Neuronal stem cell (in vitro differentiated cells): ENCODE results near the gene CRYBB3. TPM values are rescaled to one million over a fixed set of nuclear protein-coding genes. Genes with fewer than 3 reads are reported as not detected.

ENCODE experiments used
- DNase-seq: peaks from one replicate; pipeline ENCODE4 v3.0.0-alpha.2; 2013; ENCODE audit warnings: low spot score
- H2AFZ ChIP-seq: one replicate; pipeline ENCODE4 v1.6.1; 2013; ENCODE audit warnings: mild to moderate bottlenecking, low read length, inconsistent platforms
- H2AK5ac ChIP-seq: 2 replicates; pipeline ENCODE4 v1.6.1; 2013; ENCODE audit warnings: low read depth, mild to moderate bottlenecking, inconsistent platforms, low read length, moderate library complexity, mixed read lengths
- H2BK120ac ChIP-seq: 2 replicates; pipeline ENCODE4 v1.6.1; 2013; ENCODE audit warnings: low read depth, mild to moderate bottlenecking, inconsistent platforms, low read length, moderate library complexity, mixed read lengths
- H2BK12ac ChIP-seq: one replicate; pipeline ENCODE4 v1.6.1; 2013; ENCODE audit warnings: low read length, inconsistent platforms
- H2BK15ac ChIP-seq: 2 replicates; pipeline ENCODE4 v1.6.1; 2013; ENCODE audit warnings: mild to moderate bottlenecking, low read length, inconsistent platforms, mixed read lengths
- H2BK5ac ChIP-seq: one replicate; pipeline ENCODE4 v1.6.1; 2013; ENCODE audit warnings: inconsistent platforms, mild to moderate bottlenecking, low read length, moderate library complexity
- H3K14ac ChIP-seq: one replicate; pipeline ENCODE4 v1.6.1; 2013; ENCODE audit warnings: low read length, inconsistent platforms
- H3K18ac ChIP-seq: 2 replicates; pipeline ENCODE4 v1.6.1; 2013; ENCODE audit warnings: low read length, inconsistent platforms
- H3K23ac ChIP-seq: 2 replicates; pipeline ENCODE4 v1.6.1; 2013; ENCODE audit warnings: low read depth, mild to moderate bottlenecking, mixed read lengths, low read length, inconsistent platforms; ENCODE audit not compliant: poor library complexity
- H3K27ac ChIP-seq: replicated peaks from 3 replicates; pipeline ENCODE4 v1.5.1; 2013; ENCODE audit warnings: low read length, inconsistent platforms
- H3K27me3 ChIP-seq, 3 experiments: 2 replicates each; pipeline ENCODE4 v1.6.1; 2013; ENCODE audit warnings: low read length in 3 of 3, mild to moderate bottlenecking in 2 of 3, inconsistent platforms in 1 of 3, low read depth in 1 of 3, mixed read lengths in 1 of 3, moderate library complexity in 1 of 3; ENCODE audit not compliant: control insufficient read depth in 3 of 3, insufficient read depth in 3 of 3
- H3K36me3 ChIP-seq, 2 donors: replicated peaks in 1 of 2; 2 replicates each; pipeline ENCODE4 v1.6.1; 2013; ENCODE audit warnings: low read length in 2 of 2; ENCODE audit not compliant: control insufficient read depth in 2 of 2, insufficient read depth in 2 of 2
- H3K4ac ChIP-seq: 2 replicates; pipeline ENCODE4 v1.6.1; 2013; ENCODE audit warnings: inconsistent platforms, mild to moderate bottlenecking, low read length, moderate library complexity
- H3K4me1 ChIP-seq, 2 donors: 1 replicate in 1 of 2; 2 replicates in 1 of 2; pipeline ENCODE4 v1.6.1; 2013; ENCODE audit warnings: low read length in 2 of 2, low read depth in 1 of 2; ENCODE audit not compliant: control insufficient read depth in 2 of 2, insufficient read depth in 1 of 2
- H3K4me2 ChIP-seq: one replicate; pipeline ENCODE4 v1.6.1; 2013; ENCODE audit warnings: mild to moderate bottlenecking, low read length, inconsistent platforms; ENCODE audit not compliant: insufficient read depth, poor library complexity, severe bottlenecking
- H3K4me3 ChIP-seq, 2 donors: 2 replicates each; pipeline ENCODE4 v1.5.1; 2013; ENCODE audit warnings: low read length in 2 of 2, mild to moderate bottlenecking in 2 of 2, inconsistent platforms in 1 of 2, moderate library complexity in 1 of 2
- H3K79me1 ChIP-seq: one replicate; pipeline ENCODE4 v1.6.1; 2013; ENCODE audit warnings: low read depth, mild to moderate bottlenecking, inconsistent platforms, low read length, moderate library complexity
- H3K9ac ChIP-seq: one replicate; pipeline ENCODE4 v1.6.1; 2013; ENCODE audit warnings: mild to moderate bottlenecking, low read depth, low read length, inconsistent platforms; ENCODE audit not compliant: poor library complexity
- H3K9me3 ChIP-seq, 2 donors: replicated peaks in 1 of 2; 2 replicates each; pipeline versions ENCODE3 to v1.6.1; 2013; ENCODE audit warnings: low read length in 2 of 2, mild to moderate bottlenecking in 2 of 2, inconsistent platforms in 1 of 2, low read depth in 1 of 2, mixed read lengths in 1 of 2, moderate library complexity in 1 of 2; ENCODE audit not compliant: control insufficient read depth in 2 of 2, insufficient read depth in 1 of 2
- H4K8ac ChIP-seq: one replicate; pipeline ENCODE4 v1.6.1; 2013; ENCODE audit warnings: low read depth, mild to moderate bottlenecking, inconsistent platforms, low read length, moderate library complexity
- H4K91ac ChIP-seq: one replicate; pipeline ENCODE4 v1.6.1; 2013; ENCODE audit warnings: low read length, low read depth, mild to moderate bottlenecking, inconsistent platforms; ENCODE audit not compliant: poor library complexity
- WGBS, 2 donors: extraction: QIAGEN DNeasy Blood & Tissue Kit; methylation state at CpG; one replicate each; pipeline ENCODE4 v1.1.7; 2013; ENCODE audit warnings: missing lambda C conversion rate in 2 of 2, mixed read lengths in 1 of 2; ENCODE audit not compliant: insufficient read length in 2 of 2, insufficient replicate concordance in 1 of 2; ENCODE audit errors: extremely low coverage in 2 of 2; 5-methylcytosine and 5-hydroxymethylcytosine counted together
- polyA plus RNA-seq, 2 experiments: library from polyadenylated mRNA; stranded (reverse); fragments of 200-250 nt; gene quantifications; one replicate each; pipeline ENCODE4 v1.2.3, GENCODE V29; 2013

Gene CRYBB3
- 0.04 TPM for polyA plus RNA-seq (2013, experiment 1 of 2)
- polyA plus RNA-seq (2013, experiment 2 of 2): not detected

GRCh38 chr22:25199731-25200520 lies at the start of gene CRYBB3:
CRYBB3 (plus strand) TSS chr22:25199858; CDS start chr22:25201397, 1,539 bp downstream.
- Histone ChIP-seq H3K23ac (no peak within 1 kb of the TSS), H2AFZ (no peak within 1 kb of the TSS), H4K8ac (no peak within 1 kb of the TSS), H3K9me3 (no peaks in the 10 kb centered on the region), H3K9ac (peak within 1 kb of the TSS; percentile 73), H3K18ac (peak within 1 kb of the TSS; percentile 60), H3K27me3 (no peaks in the 10 kb centered on the region), H3K4me3 (no peak within 1 kb of the TSS), H3K27ac (no peak within 1 kb of the TSS), H3K4me2 (no peak within 1 kb of the TSS), H2BK5ac (no peak within 1 kb of the TSS), H3K79me1 (no peaks in the 10 kb centered on the region), H2BK15ac (no peak within 1 kb of the TSS), H2BK120ac (no peak within 1 kb of the TSS), H2AK5ac (no peak within 1 kb of the TSS), H3K4me1 (peaks cover 10% of the 10 kb centered on the region in 2 donors), H3K36me3 (no peaks in the 10 kb centered on the region), H3K4ac (no peak within 1 kb of the TSS), H4K91ac (no peak within 1 kb of the TSS), H3K14ac (peak within 1 kb of the TSS; percentile 51), H2BK12ac (no peak within 1 kb of the TSS)
- no CpG with 5 or more reads among the region's 17 CpGs for WGBS, 2 donors
- no peak for DNase-seq

- no peak overlapping the region for H2BK5ac ChIP-seq
- no peaks in the 10 kb centered on the region for H3K27me3 ChIP-seq
- H3K36me3 ChIP-seq: no peaks in the 10 kb centered on the region
These were observed 45.5 kb upstream of the CRYBB3 start for GRCh38 chr22:25153961-25154666.

DNA sequence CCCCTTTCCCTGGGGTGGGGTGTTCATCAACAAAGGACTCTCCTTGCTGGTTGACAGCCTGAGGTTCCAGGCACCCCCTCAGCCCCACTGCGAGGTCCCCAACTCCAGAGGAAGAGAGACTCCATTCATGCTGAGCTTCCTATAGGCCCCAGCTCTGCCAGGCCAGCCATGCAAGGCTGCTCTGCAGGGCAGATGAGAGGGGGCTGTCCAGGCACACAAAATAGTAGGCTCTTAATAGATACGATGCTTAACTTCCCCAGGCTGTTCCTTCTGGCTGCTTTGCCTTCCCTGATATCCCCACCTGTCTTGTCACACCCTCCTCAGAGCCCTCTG lies 45.0 kb upstream of the CRYBB3 start:
- Histone ChIP-seq H3K9me3 (no peaks in the 10 kb centered on the region), H3K79me1 (peaks cover 2% of the 10 kb centered on the region), H3K4me3 (no peak overlapping the region), H3K23ac (no peak overlapping the region), H3K4me2 (no peak overlapping the region), H2BK5ac (no peak overlapping the region), H3K9ac (no peak overlapping the region), H3K18ac (no peak overlapping the region), H3K27ac (no peak overlapping the region), H3K14ac (no peak overlapping the region), H2AFZ (no peak overlapping the region), H2BK120ac (no peak overlapping the region), H2BK15ac (no peak overlapping the region), H4K91ac (no peak overlapping the region), H4K8ac (no peak overlapping the region), H3K4me1 (peaks cover 0 to 6% of the 10 kb centered on the region in 2 donors), H2BK12ac (no peak overlapping the region), H3K27me3 (no peaks in the 10 kb centered on the region), H3K4ac (no peak overlapping the region), H3K36me3 (no peaks in the 10 kb centered on the region), H2AK5ac (no peak overlapping the region)
- DNase-seq: no peak
- no CpG with 5 or more reads among the region's 2 CpGs for WGBS, 2 donors

More at GRCh38 chr22:25153961-25154666, 45.5 kb upstream of the CRYBB3 start:
- Histone ChIP-seq H2AK5ac (peak overlapping the region; percentile 6), H3K9me3 (no peaks in the 10 kb centered on the region), H2BK12ac (no peak overlapping the region), H3K14ac (no peak overlapping the region), H3K4me1 (peaks cover 0 to 6% of the 10 kb centered on the region in 2 donors), H2AFZ (no peak overlapping the region), H3K79me1 (peaks cover 2% of the 10 kb centered on the region), H2BK120ac (no peak overlapping the region), H3K18ac (peak overlapping the region; percentile 25), H3K23ac (peak overlapping the region; percentile 40), H4K91ac (no peak overlapping the region), H2BK15ac (no peak overlapping the region), H3K4ac (no peak overlapping the region), H3K27ac (no peak overlapping the region), H3K4me3 (no peak overlapping the region), H4K8ac (no peak overlapping the region), H3K4me2 (no peak overlapping the region), H3K9ac (no peak overlapping the region)
- DNase-seq: no peak
- no CpG with 5 or more reads among the region's 8 CpGs for WGBS, 2 donors

DNA sequence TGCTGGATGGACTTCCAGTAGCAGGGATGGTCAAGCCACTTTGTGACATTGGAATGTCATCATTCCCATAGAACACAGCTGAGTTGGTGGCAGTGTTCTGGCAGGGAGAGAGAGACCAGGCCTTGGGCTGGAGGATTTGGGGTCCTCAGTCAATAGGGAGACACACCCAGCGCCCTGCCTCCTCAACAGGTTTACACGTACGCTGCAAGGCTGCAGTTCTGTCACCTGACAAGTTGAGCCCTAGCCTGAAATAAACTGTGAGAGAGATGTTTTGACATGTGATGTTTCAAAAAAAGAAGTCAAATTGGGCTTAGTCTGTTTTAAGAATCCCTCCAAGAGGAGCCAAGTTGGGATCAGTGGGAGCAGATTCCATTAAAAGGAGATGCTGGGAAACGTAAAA lies 42.9 kb upstream of the CRYBB3 start:
- Histone ChIP-seq H3K14ac (no peak overlapping the region), H2AFZ (no peak overlapping the region), H4K91ac (no peak overlapping the region), H3K23ac (no peak overlapping the region), H4K8ac (no peak overlapping the region), H3K27me3 (no peaks in the 10 kb centered on the region), H3K9ac (no peak overlapping the region), H2BK15ac (no peak overlapping the region), H2BK5ac (no peak overlapping the region), H3K36me3 (no peaks in the 10 kb centered on the region), H3K9me3 (no peaks in the 10 kb centered on the region), H3K18ac (no peak overlapping the region), H3K4me2 (no peak overlapping the region), H2BK120ac (no peak overlapping the region), H3K27ac (no peak overlapping the region), H3K4ac (no peak overlapping the region), H3K4me3 (no peak overlapping the region), H3K4me1 (peaks cover 0 to 6% of the 10 kb centered on the region in 2 donors), H2AK5ac (no peak overlapping the region), H2BK12ac (no peak overlapping the region), H3K79me1 (no peaks in the 10 kb centered on the region)
- WGBS, 2 donors: no CpG with 5 or more reads among the region's 4 CpGs
- DNase-seq: no peak
